SK-N-SH (cell line): ENCODE measurements around the gene MACROH2A2. TPM values are rescaled to one million over a fixed set of nuclear protein-coding genes. Genes with fewer than 3 reads are reported as not detected.

Source experiments
- CTCF ChIA-PET: fragments of 300-600, 350-600 bp; formaldehyde crosslinking; extraction: SDS; loops from one replicate; lab custom pipeline; 2021; lab: Yijun Ruan, JAX
- POLR2A ChIA-PET: fragments of 350-600 bp; sonication (Branson Sonifier 250); formaldehyde crosslinking; extraction: SDS; loops from one replicate; lab custom pipeline; 2020; ENCODE audit warnings: antibody characterized with exemption, inconsistent platforms; lab: Yijun Ruan, JAX
- DNase-seq: peaks from one replicate; pipeline ENCODE4 v3.0.0; 2012
- H2AFZ ChIP-seq: fragments of 200-600 bp; sonication (generic); 2 replicates; pipeline ENCODE4 v1.8.1; 2016; ENCODE audit warnings: antibody characterized with exemption, mild to moderate bottlenecking, low read depth
- H3F3A ChIP-seq: fragments of 200-600 bp; sonication (generic); replicated peaks from 2 replicates; pipeline ENCODE3; 2016; ENCODE audit warnings: antibody characterized with exemption, mild to moderate bottlenecking; ENCODE audit not compliant: insufficient read depth
- H3K27ac ChIP-seq, 2 experiments: fragments of 200-500 bp in 1 of 2; fragments of 200-600 bp in 1 of 2; sonication (Bioruptor generic) in 1 of 2; sonication (generic), shearing (Covaris generic) in 1 of 2; 2 replicates each; pipeline versions ENCODE4 v1.5.1 to v1.6.1; 2014 to 2016; ENCODE audit warnings: low read depth in 2 of 2, inconsistent platforms in 1 of 2, low read length in 1 of 2, mild to moderate bottlenecking in 1 of 2, mixed read lengths in 1 of 2
- H3K27me3 ChIP-seq: fragments of 200-600 bp; sonication (generic), shearing (Covaris generic); 2 replicates; pipeline ENCODE4 v1.6.1; 2016; ENCODE audit warnings: mixed run types; ENCODE audit not compliant: insufficient read depth
- H3K36me3 ChIP-seq, 2 experiments: fragments of 200-500 bp in 1 of 2; fragments of 200-600 bp in 1 of 2; sonication (Bioruptor generic) in 1 of 2; sonication (generic) in 1 of 2; replicated peaks in 1 of 2; 2 replicates each; pipeline versions ENCODE3 to v1.5.1; 2014 to 2016; ENCODE audit warnings: low read length in 1 of 2, mild to moderate bottlenecking in 1 of 2; ENCODE audit not compliant: insufficient read depth in 2 of 2, control insufficient read depth in 1 of 2
- H3K4me1 ChIP-seq, 2 experiments: fragments of 200-500 bp in 1 of 2; fragments of 200-600 bp in 1 of 2; sonication (Bioruptor generic) in 1 of 2; sonication (generic), shearing (Covaris generic) in 1 of 2; 2 replicates each; pipeline versions ENCODE4 v1.5.1 to v1.6.1; 2014 to 2016; ENCODE audit warnings: low read depth in 1 of 2, low read length in 1 of 2, mixed run types in 1 of 2; ENCODE audit not compliant: insufficient read depth in 2 of 2, control insufficient read depth in 1 of 2
- H3K4me2 ChIP-seq: fragments of 200-600 bp; sonication (generic), shearing (Covaris generic); 2 replicates; pipeline ENCODE4 v1.6.1; 2017; ENCODE audit warnings: mixed run types
- H3K4me3 ChIP-seq, 2 experiments: fragments of 200-500 bp in 1 of 2; fragments of 200-600 bp in 1 of 2; sonication (Bioruptor generic) in 1 of 2; sonication (generic), shearing (Covaris generic) in 1 of 2; 2 replicates each; pipeline versions ENCODE4 v1.5.1 to v1.8.1; 2014 to 2016; ENCODE audit warnings: low read depth in 2 of 2, inconsistent platforms in 1 of 2, low read length in 1 of 2, mild to moderate bottlenecking in 1 of 2, mixed read lengths in 1 of 2, moderate library complexity in 1 of 2
- H3K79me2 ChIP-seq: fragments of 200-600 bp; sonication (generic); 2 replicates; pipeline ENCODE4 v1.8.1; 2017; ENCODE audit warnings: mild to moderate bottlenecking; ENCODE audit not compliant: insufficient read depth
- H3K9ac ChIP-seq: fragments of 200-600 bp; sonication (generic); 2 replicates; pipeline ENCODE4 v1.6.1; 2017; ENCODE audit warnings: mixed run types
- H3K9me2 ChIP-seq: fragments of 200-600 bp; sonication (generic); 2 replicates; pipeline ENCODE4 v1.6.1; 2017; ENCODE audit warnings: mixed run types
- H3K9me3 ChIP-seq: fragments of 200-600 bp; sonication (generic); 2 replicates; pipeline ENCODE4 v1.6.1; 2017; ENCODE audit warnings: mixed run types, mild to moderate bottlenecking, moderate library complexity
- H4K20me1 ChIP-seq: fragments of 200-600 bp; sonication (generic); 2 replicates; pipeline ENCODE4 v1.6.1; 2017; ENCODE audit warnings: mild to moderate bottlenecking, mixed run types; ENCODE audit not compliant: insufficient read depth
- CTCF ChIP-seq: fragments of 200-600 bp; sonication (generic); IDR thresholded peaks from 2 replicates; pipeline ENCODE4 v1.6.1; 2017; ENCODE audit warnings: antibody characterized with exemption, mild to moderate bottlenecking, moderate library complexity
- FOXM1 ChIP-seq: IDR thresholded peaks from 2 replicates; pipeline ENCODE4 v1.4.0; 2012; ENCODE audit warnings: low read depth, mild to moderate bottlenecking
- JUND ChIP-seq: IDR thresholded peaks from 2 replicates; pipeline ENCODE4 v1.4.0; 2012
- NFIC ChIP-seq: IDR thresholded peaks from 2 replicates; pipeline ENCODE4 v1.4.0; 2012; ENCODE audit warnings: borderline replicate concordance
- PBX3 ChIP-seq: IDR thresholded peaks from 2 replicates; pipeline ENCODE4; 2012
- POLR2AphosphoS5 ChIP-seq: IDR thresholded peaks from 2 replicates; pipeline ENCODE4 v1.6.1; 2012; ENCODE audit warnings: low read depth, low read length
- REST ChIP-seq: IDR thresholded peaks from 2 replicates; pipeline ENCODE4 v1.6.1; 2012; ENCODE audit warnings: mild to moderate bottlenecking, low read depth, low read length, moderate library complexity
- TAF1 ChIP-seq: IDR thresholded peaks from 2 replicates; pipeline ENCODE4 v1.6.1; 2012; ENCODE audit warnings: low read depth, mild to moderate bottlenecking, low read length, moderate library complexity, borderline replicate concordance
- USF2 ChIP-seq: fragments of 150-350 bp; IDR thresholded peaks from 2 replicates; pipeline ENCODE4 v1.6.1; 2017; ENCODE audit warnings: antibody characterized with exemption, low read length, low read depth, borderline replicate concordance
- WGBS: methylation state at CpG from one replicate; pipeline ENCODE4 v1.1.6; 2017; ENCODE audit warnings: low lambda C conversion rate; 5-methylcytosine and 5-hydroxymethylcytosine counted together
- polyA plus RNA-seq, 3 experiments: library from polyadenylated mRNA; depleted of rRNA; stranded (reverse); fragments of >200 nt; gene quantifications; 2 replicates each; pipeline ENCODE4 v1.2.3, GENCODE V29; 2012

The MACROH2A2 gene
- polyA plus RNA-seq, 1 of the 3 experiments (the other 2 are of a cell fraction): 28.9 TPM

GRCh38 chr10:70146489-70147258, 94.0 kb downstream of the MACROH2A2 start, which contains the start of gene TYSND1 (continued):
- peak; percentile 60 for TF ChIP-seq CTCF
- peak; percentile 25; the same call in 1 of the 2 replicates for TF ChIP-seq JUND
- no peak; the same call in 1 of the 2 replicates for TF ChIP-seq NFIC

- DNase-seq: no peak
- 15% methylated on average over 2 of the region's 2 CpGs for WGBS
- Histone ChIP-seq H3K27ac (peak overlapping the region; percentile 88 to 91), H4K20me1 (no peaks in the 10 kb centered on the region), H3K9ac (peak overlapping the region; percentile 55; the same call in 1 of the 2 replicates), H3F3A (peaks cover 37% of the 10 kb centered on the region), H3K36me3 (peaks cover 23 to 32% of the 10 kb centered on the region in 2 experiments), H3K4me2 (peak overlapping the region; percentile 82), H3K4me3 (peak overlapping the region; percentile 7 to 68), H3K79me2 (peaks cover 59% of the 10 kb centered on the region; the same call in 1 of the 2 replicates), H3K9me2 (no peaks in the 10 kb centered on the region), H3K4me1 (peaks cover 5 to 25% of the 10 kb centered on the region in 2 experiments; a peak in 3 of 4 replicates), H2AFZ (no peak overlapping the region), H3K27me3 (no peaks in the 10 kb centered on the region), H3K9me3 (no peaks in the 10 kb centered on the region)
- TF ChIP-seq PBX3: no peak
- ChIA-PET POLR2A (no interaction called here), CTCF (interaction anchor here (0.7 to 10.8 kb wide), 20 partner anchors 10 to 625 kb away, joined by 3 to 157 read pairs (median 6); partner anchors contain the start of gene AIFM2)
These were observed 94.6 kb downstream of the MACROH2A2 start for GRCh38 chr10:70147259-70147625.

GRCh38 chr10:70148516-70148915, 95.9 kb downstream of the MACROH2A2 start:
- DNase-seq: no peak
- Histone ChIP-seq H3K27ac (peak overlapping the region in 1 of 2 experiments; percentile 24; a peak in 1 of 4 replicates), H3K9me2 (no peaks in the 10 kb centered on the region), H3K9ac (no peak overlapping the region), H3K27me3 (no peaks in the 10 kb centered on the region), H3K79me2 (peaks cover 67% of the 10 kb centered on the region; the same call in 1 of the 2 replicates), H4K20me1 (no peaks in the 10 kb centered on the region), H3K4me2 (no peak overlapping the region), H2AFZ (no peak overlapping the region), H3F3A (peaks cover 41% of the 10 kb centered on the region), H3K36me3 (peaks cover 36 to 45% of the 10 kb centered on the region in 2 experiments), H3K4me1 (peaks cover 5 to 22% of the 10 kb centered on the region in 2 experiments; a peak in 3 of 4 replicates), H3K9me3 (no peaks in the 10 kb centered on the region), H3K4me3 (no peak overlapping the region)
- ChIA-PET CTCF (interaction anchor here (2.2 to 3.5 kb wide), 3 partner anchors 9 to 33 kb away, joined by 9 to 18 read pairs (median 13); no protein-coding TSS in a partner anchor), POLR2A (interaction anchor here (1.9 kb wide), 1 partner anchor 22 kb away, joined by 5 read pairs; the partner anchor contains the start of gene SAR1A)
- 90% methylated on average over 5 of the region's 5 CpGs for WGBS
- TF ChIP-seq JUND (no peak), USF2 (no peak), NFIC (no peak), TAF1 (no peak), REST (no peak), FOXM1 (no peak), POLR2AphosphoS5 (no peak)
